Smooth muscle cell (in vitro differentiated cells): ENCODE data around the gene IL4. TPM values are rescaled to one million over a fixed set of nuclear protein-coding genes. Genes with fewer than 3 reads are reported as not detected.

Source experiments
- DNase-seq: peaks from one replicate; lab custom pipeline; 2025; ENCODE audit not compliant: unreplicated experiment; lab: John Stamatoyannopoulos, UW
- H2AFZ ChIP-seq: fragments of 200-600 bp; sonication (generic); 2 replicates; pipeline ENCODE4 v1.6.0; 2016; ENCODE audit warnings: antibody characterized with exemption, low read depth, mild to moderate bottlenecking
- H3F3A ChIP-seq: fragments of 200-600 bp; sonication (generic); 2 replicates; pipeline ENCODE4 v1.6.0; 2017; ENCODE audit warnings: antibody characterized with exemption, low read depth
- H3K27ac ChIP-seq: fragments of 200-600 bp; sonication (generic); 2 replicates; pipeline ENCODE4 v1.5.1; 2016; ENCODE audit warnings: low read depth, mild to moderate bottlenecking
- H3K27me3 ChIP-seq: fragments of 200-600 bp; sonication (generic); 2 replicates; pipeline ENCODE4 v1.6.1; 2016; ENCODE audit warnings: low read depth, mild to moderate bottlenecking
- H3K36me3 ChIP-seq: fragments of 200-600 bp; sonication (generic); 2 replicates; pipeline ENCODE4 v1.5.1; 2016; ENCODE audit warnings: low read depth
- H3K4me1 ChIP-seq: fragments of 200-600 bp; sonication (generic); 2 replicates; pipeline ENCODE4 v1.5.1; 2016; ENCODE audit warnings: low read depth
- H3K4me2 ChIP-seq: fragments of 200-600 bp; sonication (generic); 2 replicates; pipeline ENCODE4 v1.6.0; 2016; ENCODE audit warnings: mild to moderate bottlenecking
- H3K4me3 ChIP-seq: fragments of 200-600 bp; sonication (generic); 2 replicates; pipeline ENCODE4 v1.5.1; 2016; ENCODE audit warnings: mild to moderate bottlenecking
- H3K79me2 ChIP-seq: fragments of 200-600 bp; sonication (generic); 2 replicates; pipeline ENCODE4 v1.6.0; 2016; ENCODE audit warnings: low read depth, mild to moderate bottlenecking
- H3K9ac ChIP-seq: fragments of 200-600 bp; sonication (generic); 2 replicates; pipeline ENCODE4 v1.6.0; 2016; ENCODE audit warnings: low read depth
- H3K9me3 ChIP-seq: fragments of 200-600 bp; sonication (generic); replicated peaks from 2 replicates; pipeline ENCODE4 v1.5.1; 2016; ENCODE audit warnings: low read depth
- H4K20me1 ChIP-seq: fragments of 200-600 bp; sonication (generic); 2 replicates; pipeline ENCODE4 v1.6.0; 2016; ENCODE audit warnings: low read depth
- CTCF ChIP-seq: fragments of 200-600 bp; sonication (generic); IDR thresholded peaks from 2 replicates; pipeline ENCODE4 v1.5.1; 2017; ENCODE audit warnings: borderline replicate concordance, mild to moderate bottlenecking, antibody characterized with exemption; ENCODE audit not compliant: insufficient read depth, poor library complexity, severe bottlenecking
- WGBS: methylation state at CpG from one replicate; pipeline ENCODE4 v1.1.7; 2016; ENCODE audit warnings: low lambda C conversion rate; 5-methylcytosine and 5-hydroxymethylcytosine counted together
- polyA plus RNA-seq: library from polyadenylated mRNA; unstranded; fragments of >200 nt; fragmentation: Nextera tagmentation; extraction: Ambion mirVana; gene quantifications from 2 replicates; pipeline ENCODE4 v1.2.1, GENCODE V29; 2016
- total RNA-seq: library from RNA; depleted of rRNA; stranded (reverse); fragments of >200 nt; gene quantifications from 2 replicates; pipeline ENCODE4 v1.2.3, GENCODE V29; 2014

The IL4 gene
- total and polyA plus RNA-seq, 2 experiments from 2014 or later = not detected

- H3K27me3 ChIP-seq = no peaks in the 10 kb centered on the region
- H3K27ac ChIP-seq = no peak overlapping the region
- H2AFZ ChIP-seq = no peak overlapping the region
- no peaks in the 10 kb centered on the region for H3K79me2 ChIP-seq
- 92% methylated on average over 6 of the region's 6 CpGs for WGBS
- H4K20me1 ChIP-seq = no peaks in the 10 kb centered on the region
- H3F3A ChIP-seq = no peaks in the 10 kb centered on the region
- H3K4me3 ChIP-seq = no peak overlapping the region
- H3K9ac ChIP-seq = no peak overlapping the region
- H3K9me3 ChIP-seq = no peaks in the 10 kb centered on the region
- no peak overlapping the region for H3K4me2 ChIP-seq
- DNase-seq = no peak
- H3K4me1 ChIP-seq = no peaks in the 10 kb centered on the region
- no peaks in the 10 kb centered on the region for H3K36me3 ChIP-seq
- TF ChIP-seq CTCF = no peak
Observed at GRCh38 chr5:132684491-132684890, 10.7 kb downstream of the IL4 start.

- H3K27ac ChIP-seq = no peak overlapping the region
- no peak overlapping the region for H3K4me2 ChIP-seq
- 94% methylated on average over 12 of the region's 12 CpGs for WGBS
Observed at GRCh38 chr5:132684922-132685720, 11.3 kb downstream of the IL4 start.

GRCh38 chr5:132686193-132686592 is 12.4 kb downstream of the IL4 start:
- WGBS = 91% methylated on average over 3 of the region's 3 CpGs
- Histone ChIP-seq H4K20me1 (no peaks in the 10 kb centered on the region), H3F3A (no peaks in the 10 kb centered on the region), H3K4me2 (no peak overlapping the region), H3K27ac (no peak overlapping the region), H3K4me3 (no peak overlapping the region), H3K4me1 (no peaks in the 10 kb centered on the region), H3K27me3 (no peaks in the 10 kb centered on the region), H3K9me3 (no peaks in the 10 kb centered on the region), H2AFZ (no peak overlapping the region), H3K36me3 (no peaks in the 10 kb centered on the region), H3K9ac (no peak overlapping the region), H3K79me2 (no peaks in the 10 kb centered on the region)
- no peak for DNase-seq
- no peak for TF ChIP-seq CTCF

More at GRCh38 chr5:132684922-132685720, 11.3 kb downstream of the IL4 start:
- no peaks in the 10 kb centered on the region for H4K20me1 ChIP-seq
- H3K4me3 ChIP-seq = no peak overlapping the region
- no peaks in the 10 kb centered on the region for H3K4me1 ChIP-seq
- H3K27me3 ChIP-seq = no peaks in the 10 kb centered on the region
- DNase-seq = no peak
- no peaks in the 10 kb centered on the region for H3K9me3 ChIP-seq
- no peaks in the 10 kb centered on the region for H3F3A ChIP-seq
- no peak overlapping the region for H2AFZ ChIP-seq
- H3K36me3 ChIP-seq = no peaks in the 10 kb centered on the region
- no peak for TF ChIP-seq CTCF
- H3K79me2 ChIP-seq = no peaks in the 10 kb centered on the region
- H3K9ac ChIP-seq = no peak overlapping the region

- no peak overlapping the region for H3K27ac ChIP-seq
- no peak overlapping the region for H3K4me2 ChIP-seq
- no peaks in the 10 kb centered on the region for H3K27me3 ChIP-seq
- 95% methylated on average over 5 of the region's 5 CpGs for WGBS
- H2AFZ ChIP-seq = no peak overlapping the region
- H3K9ac ChIP-seq = no peak overlapping the region
- no peaks in the 10 kb centered on the region for H3K36me3 ChIP-seq
- H3K9me3 ChIP-seq = no peaks in the 10 kb centered on the region
- H3K4me1 ChIP-seq = no peaks in the 10 kb centered on the region
- DNase-seq = no peak
- no peaks in the 10 kb centered on the region for H4K20me1 ChIP-seq
- no peak for TF ChIP-seq CTCF
- H3F3A ChIP-seq = no peaks in the 10 kb centered on the region
- H3K4me3 ChIP-seq = no peak overlapping the region
- no peaks in the 10 kb centered on the region for H3K79me2 ChIP-seq
Observed at GRCh38 chr5:132687995-132688394, 14.2 kb downstream of the IL4 start.
